Occipital lobe (tissue), 2 donors: ENCODE results near the gene ILF3. TPM values are rescaled to one million over a fixed set of nuclear protein-coding genes. Genes with fewer than 3 reads are reported as not detected.
"Not testable (repeated sequence)": the region's sequence is repeated elsewhere in the genome, so short reads cannot be mapped to it uniquely, and the experiment has no call there.

Experiments
- DNase-seq: peaks from one replicate; lab custom pipeline; 2025; lab: John Stamatoyannopoulos, UW
- total RNA-seq: library from RNA; depleted of rRNA; stranded (reverse); fragments of >200 nt; gene quantifications from one replicate; pipeline ENCODE4 v1.2.3, GENCODE V29; 2014

Gene ILF3
- total RNA-seq, 1 donor from 2014 or later, result 148 TPM

DNA sequence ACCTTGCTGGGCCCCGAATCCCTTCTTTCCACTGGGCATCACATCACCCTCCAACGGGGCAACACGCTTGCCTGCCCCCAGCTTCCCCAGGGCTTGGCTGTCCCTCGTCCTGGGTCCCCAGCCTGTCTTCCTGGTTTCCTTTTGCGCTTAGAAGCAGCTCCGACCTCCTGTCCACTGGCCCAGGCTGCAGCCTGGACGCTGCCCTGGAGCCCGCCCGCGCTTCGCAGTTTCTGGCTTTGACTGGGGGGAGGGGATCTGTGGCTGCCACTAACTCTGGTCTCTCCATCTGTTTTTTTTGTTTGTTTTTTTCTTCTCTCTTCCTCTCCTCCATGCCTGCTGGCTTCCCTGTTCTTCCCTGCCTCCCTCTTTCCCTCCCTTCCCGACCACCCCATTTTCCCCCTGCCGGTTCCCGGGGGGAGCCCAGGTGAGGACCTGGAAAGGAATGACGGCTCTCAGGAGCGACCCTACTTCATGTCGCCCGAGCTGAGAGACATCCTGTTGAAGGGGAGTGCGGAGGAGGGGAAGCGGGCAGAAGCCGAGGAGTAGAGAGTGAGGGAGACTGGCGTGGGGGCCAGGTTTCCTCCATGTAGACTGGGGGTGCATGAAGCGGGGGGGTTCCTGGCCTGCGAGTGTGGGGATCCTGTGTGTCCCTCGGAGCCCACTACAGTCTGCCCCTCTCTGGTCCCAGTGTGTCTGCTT lies 11.5 kb upstream of the ILF3 start:
- no peak for DNase-seq

DNA sequence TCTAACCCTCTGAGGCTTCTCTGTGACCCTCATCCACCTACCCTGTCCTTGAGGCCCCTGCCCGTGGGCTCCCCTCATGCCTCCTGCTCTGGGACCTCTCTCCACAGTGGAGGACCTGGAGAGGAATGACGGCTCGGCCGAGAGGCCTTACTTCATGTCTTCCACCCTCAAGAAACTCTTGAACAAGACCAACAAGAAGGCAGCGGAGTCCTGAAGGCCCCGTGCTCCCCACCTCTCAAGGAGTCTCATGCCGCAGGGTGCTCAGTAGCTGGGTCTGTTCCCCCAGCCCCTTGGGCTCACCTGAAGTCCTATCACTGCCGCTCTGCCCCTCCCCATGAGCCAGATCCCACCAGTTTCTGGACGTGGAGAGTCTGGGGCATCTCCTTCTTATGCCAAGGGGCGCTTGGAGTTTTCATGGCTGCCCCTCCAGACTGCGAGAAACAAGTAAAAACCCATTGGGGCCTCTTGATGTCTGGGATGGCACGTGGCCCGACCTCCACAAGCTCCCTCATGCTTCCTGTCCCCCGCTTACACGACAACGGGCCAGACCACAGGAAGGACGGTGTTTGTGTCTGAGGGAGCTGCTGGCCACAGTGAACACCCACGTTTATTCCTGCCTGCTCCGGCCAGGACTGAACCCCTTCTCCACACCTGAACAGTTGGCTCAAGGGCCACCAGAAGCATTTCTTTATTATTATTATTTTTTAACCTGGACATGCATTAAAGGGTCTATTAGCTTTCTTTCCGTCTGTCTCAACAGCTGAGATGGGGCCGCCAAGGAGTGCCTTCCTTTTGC lies 10.8 kb upstream of the ILF3 start:
- DNase-seq, result no peak

DNA sequence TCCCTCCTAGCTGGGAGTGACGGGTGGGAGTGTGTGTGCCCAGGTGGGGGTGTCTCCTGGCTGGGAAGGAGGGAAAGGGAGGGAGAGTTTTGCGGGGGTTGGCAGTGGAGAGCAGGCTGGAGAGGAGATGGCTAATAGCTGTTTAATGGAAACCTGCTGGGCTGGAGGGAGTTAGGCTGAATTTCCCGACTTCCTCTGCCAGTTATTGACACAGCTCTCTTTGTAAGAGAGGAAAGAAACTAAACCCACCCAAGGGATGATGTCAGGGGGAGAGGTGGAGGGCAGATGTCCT lies 10.2 kb upstream of the ILF3 start:
- no peak for DNase-seq

- peak; percentile 48 for DNase-seq
Measured at GRCh38 chr19:10644260-10645007, 9.7 kb upstream of the ILF3 start.

DNA sequence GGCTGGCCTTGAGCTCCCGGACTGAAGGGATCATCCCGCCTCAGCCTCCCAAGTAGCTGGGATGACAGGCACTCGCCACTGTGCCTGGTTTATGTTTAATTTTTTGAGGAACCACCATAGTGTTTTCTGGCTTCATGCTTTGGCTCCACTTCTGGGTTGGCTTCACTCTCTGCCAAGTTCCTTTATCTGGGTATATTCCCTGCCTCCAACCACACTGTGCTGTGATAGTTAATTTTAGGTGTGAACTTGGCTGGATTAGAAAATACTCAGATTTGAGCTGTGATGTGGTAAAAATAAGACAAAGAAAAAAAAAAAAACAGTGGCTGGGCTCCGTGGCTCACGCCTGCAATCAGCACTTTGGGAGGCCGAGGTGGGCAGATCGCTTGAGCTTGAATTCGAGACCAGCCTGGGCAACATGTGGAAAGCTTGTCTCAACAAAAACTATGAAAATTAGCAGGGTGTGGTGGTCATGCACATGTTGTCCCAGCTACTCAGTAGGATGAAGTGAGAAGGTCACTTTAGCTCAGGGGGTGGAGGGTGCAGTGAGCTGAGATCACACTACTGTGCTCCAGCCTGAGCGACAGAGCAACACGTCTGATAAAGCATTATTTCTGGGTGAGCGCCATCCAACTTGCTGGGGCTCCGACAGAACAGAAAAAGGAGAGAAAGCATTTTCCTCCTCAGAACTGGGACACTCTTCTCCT lies 7.5 kb upstream of the ILF3 start:
- DNase-seq, result no peak

DNA sequence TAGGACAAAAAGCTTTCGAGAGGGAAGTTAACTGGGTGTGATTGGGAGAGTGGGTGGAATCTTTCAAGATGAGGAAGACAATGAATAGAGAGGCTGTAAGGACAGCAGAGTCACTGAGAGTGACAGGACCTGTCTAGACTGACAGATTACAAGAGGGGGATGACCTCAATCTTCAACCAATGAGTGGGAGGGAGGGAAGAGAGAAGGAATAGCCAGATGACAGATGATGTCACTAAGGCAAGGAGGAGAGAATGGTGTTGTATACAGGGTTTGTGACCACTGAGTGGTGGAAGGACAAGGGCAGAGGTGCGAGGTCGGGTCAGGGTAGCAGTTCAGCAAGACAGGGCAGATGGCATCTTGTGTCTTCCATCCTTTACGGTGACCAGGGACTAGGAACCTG lies 5.8 kb upstream of the ILF3 start:
- DNase-seq, result no peak

DNA sequence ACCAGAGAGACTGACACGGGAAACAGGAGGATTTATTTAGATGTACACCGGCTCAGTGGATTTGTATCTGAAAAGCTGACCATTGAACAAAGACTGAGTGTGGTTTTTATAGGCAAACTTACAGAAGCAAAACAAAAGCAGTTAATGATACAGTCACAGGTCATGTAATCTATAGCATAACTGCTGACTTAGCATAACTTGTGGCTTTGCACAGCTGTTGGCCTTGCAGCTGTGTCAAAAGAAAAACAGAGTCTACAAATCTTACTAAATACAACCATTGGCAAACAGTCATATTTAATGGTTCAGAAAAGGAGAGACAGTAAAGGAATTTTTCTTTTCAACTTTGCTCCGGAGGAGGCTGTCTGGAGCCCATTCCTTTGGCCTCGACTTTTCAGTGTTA lies 2.3 kb upstream of the ILF3 start:
- no peak for DNase-seq

DNA sequence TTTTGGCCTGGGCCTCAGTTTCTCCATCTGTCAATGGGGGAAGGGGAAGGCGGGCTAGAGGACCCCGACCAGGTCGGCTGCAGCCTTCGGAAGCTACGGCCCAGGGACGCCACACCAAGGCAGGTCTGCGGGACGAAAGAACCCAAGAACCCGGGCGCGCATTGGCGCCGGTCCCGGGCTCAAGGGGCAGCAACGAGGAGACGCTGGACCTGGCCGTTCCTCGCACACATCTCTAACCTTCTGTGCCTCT lies 739 bp upstream of the ILF3 start:
- DNase-seq, result no peak

- no peak for DNase-seq
Measured at GRCh38 chr19:10654610-10655456, 687 bp downstream of the ILF3 start.

- no peak for DNase-seq
Measured at GRCh38 chr19:10655457-10656312, 1.5 kb downstream of the ILF3 start.

DNA sequence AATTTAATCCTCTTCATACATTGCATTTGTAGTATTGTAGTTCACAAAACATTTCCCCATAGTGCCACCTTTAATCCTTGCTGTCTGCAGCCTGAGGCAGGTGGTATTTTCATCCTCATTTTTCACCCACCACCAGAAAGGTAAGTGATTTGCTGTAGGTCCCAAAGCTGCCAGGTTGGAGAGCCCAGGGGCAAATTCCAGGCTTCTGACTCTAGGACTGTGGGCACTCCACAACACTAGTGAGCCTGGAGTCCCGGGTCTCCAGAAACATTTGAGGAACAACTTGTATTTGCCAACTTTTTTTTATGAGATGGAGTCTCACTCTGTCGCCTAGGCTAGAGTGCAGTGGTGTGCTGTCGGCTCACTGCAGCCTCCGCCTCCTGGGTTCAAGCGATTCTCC lies 6.2 kb downstream of the ILF3 start:
- DNase-seq, result no peak

DNA sequence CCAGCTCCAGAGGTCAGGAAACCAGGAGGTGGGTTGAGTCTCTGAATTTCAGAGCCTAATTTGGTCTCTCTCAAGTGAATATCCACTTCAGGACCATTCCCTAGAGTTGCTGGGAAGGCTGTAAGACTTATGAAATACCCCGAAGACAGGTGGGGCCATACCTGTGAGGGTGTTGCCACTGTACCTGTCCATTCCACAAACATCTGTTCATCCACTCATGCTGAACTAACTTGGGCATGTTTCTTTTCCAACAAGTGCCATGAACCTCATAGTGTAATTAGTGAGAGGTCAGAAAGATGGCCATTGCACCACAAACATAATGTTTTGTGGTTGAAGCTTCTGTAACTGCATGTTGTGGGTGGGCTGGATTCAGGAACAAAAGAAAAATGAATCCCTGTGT lies 7.8 kb downstream of the ILF3 start:
- no peak for DNase-seq

GRCh38 chr19:10662384-10663251 lies 8.5 kb downstream of the ILF3 start:
- DNase-seq, result peak; percentile 23

- DNase-seq, result not testable (repeated sequence)
Measured at GRCh38 chr19:10663252-10663563, 9.1 kb downstream of the ILF3 start.

DNA sequence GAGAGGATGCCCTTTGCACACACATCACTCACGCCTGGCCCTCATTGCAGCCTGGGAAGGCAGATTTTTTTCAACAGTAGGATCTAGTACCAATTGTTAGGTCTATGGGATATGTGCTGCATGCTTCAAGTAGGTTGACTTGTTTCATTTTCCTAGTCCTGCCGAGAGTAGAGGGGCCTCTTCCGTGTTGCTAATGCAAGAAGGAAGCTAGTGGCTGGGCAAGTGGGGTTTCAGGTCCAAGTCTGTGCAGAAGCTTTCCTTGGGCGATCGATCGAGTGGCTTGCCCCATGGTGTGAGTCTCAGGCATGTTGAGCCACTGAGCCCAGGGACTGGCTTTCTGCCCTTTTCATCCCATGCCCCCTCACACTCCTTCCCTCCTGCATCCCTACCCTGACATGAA lies 13.7 kb downstream of the ILF3 start:
- DNase-seq, result no peak

DNA sequence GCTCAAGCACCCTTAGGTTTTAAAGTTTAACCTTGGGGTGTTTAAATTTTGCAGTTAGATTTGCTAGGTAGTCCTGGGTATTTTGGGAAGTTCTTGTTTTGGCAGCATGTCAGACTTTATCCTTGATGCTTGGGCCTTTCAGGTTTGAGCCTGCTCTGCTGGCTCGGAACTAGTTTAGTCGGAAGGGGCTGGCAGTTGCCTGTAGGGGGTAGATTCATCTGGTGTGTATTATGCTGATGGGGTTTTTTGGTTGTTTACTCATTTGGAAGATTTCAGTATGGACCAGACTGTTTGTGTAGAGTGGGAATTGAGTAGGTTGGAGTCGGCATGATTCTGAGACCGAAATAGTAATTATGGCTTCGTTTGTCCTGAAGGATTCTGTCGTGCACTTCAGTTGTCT lies 15.1 kb downstream of the ILF3 start:
- no peak for DNase-seq

DNA sequence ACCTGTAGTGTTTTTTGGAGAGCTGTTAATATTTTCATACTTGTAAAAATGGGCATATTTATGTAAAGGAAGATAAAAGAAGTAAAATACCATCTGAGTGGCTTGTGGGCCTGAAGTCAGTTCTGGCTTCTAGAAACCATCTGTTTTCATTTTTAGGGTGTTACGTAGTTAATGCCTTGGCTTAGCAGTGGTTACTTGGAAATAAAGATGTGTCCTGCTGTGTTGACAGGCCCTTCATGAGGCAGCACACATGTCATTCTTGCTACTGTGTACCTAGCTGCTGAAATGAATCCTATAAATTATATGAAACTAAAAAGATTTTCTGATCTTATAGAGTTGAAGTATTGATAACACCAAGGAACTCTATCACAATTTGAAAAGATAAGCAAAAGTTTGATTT lies 16.0 kb downstream of the ILF3 start:
- no peak for DNase-seq

GRCh38 chr19:10670876-10671804 lies 17.0 kb downstream of the ILF3 start:
- no peak for DNase-seq

DNA sequence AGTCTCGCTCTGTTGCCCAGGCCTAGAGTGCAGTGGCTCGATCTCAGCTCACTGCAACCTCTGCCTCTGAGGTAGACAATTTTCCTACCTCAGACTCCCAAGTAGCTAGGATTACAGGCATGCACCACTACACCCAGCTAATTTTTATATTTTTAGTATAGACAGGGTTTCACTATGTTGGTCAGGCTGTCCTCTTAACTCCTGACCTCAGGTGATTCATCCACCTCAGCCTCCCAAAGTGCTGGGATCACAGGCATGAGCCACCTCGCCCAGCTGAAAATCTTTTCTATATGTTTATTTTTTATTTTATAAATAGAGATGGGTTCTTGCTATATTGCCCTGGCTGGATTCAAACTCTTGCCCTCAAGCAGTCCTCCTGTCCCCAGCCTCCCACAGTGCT lies 17.8 kb downstream of the ILF3 start:
- not testable (repeated sequence) for DNase-seq
